Measurements from ENCODE around the gene SLC16A5.
A peak's percentile ranks its signal among the peaks of the same experiment; 100 is the strongest.

- TF ChIP-seq CTCF (IDR thresholded peaks at IDR 0.05; ENCODE audit: low read length) (peak; percentile 74), EZH2 (IDR thresholded peaks at IDR 0.05; ENCODE audit: borderline replicate concordance, low read length) (no peak)
These were observed 43.0 kb downstream of the SLC16A5 start for GRCh38 chr17:75130632-75131277.
